ENCODE measurements around the gene BBOX1.
"Not testable (repeated sequence)": the region's sequence is repeated elsewhere in the genome, so short reads cannot be mapped to it uniquely, and the experiment has no call there.

The BBOX1 gene

DNA sequence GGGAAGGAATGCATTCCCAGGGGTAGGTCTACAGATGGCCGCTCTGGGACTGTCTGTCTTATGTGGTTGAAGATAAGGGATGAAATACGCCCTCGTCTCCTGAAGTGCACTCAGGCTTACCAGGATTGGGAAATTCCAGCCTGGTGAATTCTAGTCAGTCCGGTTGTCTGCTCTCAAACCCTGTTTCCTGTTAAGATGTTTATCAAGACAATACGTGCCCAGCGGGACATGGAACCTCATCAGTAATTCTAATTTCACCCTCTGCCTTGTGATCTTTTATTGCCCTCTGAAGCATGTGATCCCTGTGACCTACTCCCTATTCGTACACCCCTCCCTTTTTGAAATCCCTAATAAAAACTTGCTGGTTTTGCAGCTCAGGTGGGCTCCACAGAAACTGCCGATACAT lies 95.3 kb downstream of the BBOX1 start:
- DNase-seq: not testable (repeated sequence)

DNA sequence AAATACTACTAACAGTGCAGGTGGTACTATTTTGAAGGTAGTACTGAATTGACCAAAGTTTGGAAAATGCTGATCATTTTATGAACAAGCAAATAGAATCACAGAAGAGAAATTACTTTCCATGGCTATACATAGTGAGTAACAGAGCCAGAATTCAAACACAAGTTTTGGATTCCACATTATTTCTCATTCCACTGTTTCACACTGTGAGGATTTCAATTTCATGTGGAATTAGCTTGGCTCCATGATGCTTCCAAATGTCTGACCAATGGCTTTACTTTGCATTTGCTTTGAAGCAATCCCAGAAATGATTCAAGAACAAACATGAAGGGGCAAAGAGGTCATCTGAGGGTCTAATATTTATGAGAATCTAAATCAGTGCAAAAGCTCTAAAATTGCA lies 98.1 kb downstream of the BBOX1 start:
- no peak for DNase-seq

DNA sequence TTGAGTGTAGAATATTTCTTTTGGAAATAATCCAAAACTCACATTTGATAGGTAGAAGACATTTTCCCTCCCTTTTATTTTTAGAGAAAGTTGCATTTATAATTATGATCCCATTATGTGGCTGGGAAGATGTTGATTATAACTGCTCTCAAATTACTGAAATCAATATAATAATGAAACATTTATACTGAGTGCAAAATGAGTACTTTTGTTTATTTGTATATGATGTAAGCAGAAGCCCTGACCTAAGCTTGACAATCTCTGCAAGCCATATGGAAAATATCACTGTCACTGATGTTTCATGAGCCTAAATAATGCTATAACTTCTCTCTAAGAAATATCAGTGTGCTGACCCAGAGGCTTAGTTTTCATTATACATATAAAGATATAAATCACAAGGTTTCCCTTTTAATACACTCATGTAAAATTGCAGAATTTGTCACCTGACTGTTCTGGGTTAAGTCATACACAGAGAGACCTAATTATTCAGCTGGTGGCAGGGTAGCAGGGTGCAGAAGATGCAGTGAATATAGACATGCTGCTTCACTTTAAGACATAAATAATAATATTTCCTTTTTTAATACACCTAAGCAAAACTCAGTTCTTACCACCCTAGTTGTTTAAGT lies 99.2 kb downstream of the BBOX1 start:
- no peak for DNase-seq

DNA sequence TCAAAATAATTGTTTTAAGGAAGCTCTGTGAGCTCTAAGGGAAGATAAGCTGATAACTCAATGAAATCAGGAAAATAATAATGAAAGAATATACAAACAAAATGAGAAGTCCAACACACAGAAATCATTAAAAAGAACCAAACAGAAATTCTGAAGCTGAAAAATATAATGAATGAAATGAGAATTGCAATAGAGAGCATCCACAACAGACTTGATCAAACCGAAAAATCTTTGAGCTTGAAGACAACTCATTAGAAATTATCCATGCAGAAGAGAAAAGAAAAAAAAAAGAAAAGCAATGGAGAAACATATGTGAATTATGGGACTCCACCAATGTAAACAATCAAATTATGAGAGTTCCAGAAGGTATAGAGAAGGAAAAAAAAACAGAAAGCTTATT lies 101.0 kb downstream of the BBOX1 start:
- no peak for DNase-seq

DNA sequence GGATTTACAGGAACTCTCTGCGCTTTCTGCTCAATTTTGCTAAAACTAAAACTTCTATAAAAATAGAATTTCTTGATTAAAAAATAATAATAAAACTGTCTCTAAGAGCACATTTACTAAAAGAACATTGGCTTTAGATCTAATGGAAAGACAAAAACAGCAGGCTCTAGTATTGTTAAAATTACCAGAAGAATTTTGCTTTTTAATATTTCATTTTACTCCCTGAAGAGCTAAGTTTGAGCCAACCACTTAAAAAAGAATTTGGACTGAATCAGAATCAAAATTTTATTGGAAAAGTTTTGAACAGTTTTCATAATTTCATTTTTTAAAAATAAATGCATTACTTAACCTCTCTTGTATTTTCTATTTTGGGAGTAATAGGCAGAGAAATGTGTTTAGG lies 107.3 kb downstream of the BBOX1 start:
- DNase-seq: no peak

DNA sequence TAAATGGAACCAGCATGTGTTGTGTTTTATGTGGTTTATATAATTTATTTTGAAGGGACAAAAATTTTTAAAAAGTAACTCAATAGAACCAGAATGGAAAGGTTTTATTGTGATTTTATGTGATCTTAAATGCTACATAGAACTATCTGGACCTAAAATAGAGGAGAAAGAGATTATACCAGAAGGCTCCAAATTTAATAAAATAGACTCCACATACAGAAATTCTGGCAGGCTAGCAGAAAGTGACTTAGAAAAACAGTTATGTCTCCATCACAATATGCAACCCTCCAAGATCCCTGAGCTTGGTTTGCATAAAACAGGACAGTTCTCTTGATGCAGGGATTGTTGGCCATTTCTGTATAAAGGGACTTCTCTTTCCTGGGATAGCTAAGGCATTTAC lies 107.9 kb downstream of the BBOX1 start:
- no peak for DNase-seq

DNA sequence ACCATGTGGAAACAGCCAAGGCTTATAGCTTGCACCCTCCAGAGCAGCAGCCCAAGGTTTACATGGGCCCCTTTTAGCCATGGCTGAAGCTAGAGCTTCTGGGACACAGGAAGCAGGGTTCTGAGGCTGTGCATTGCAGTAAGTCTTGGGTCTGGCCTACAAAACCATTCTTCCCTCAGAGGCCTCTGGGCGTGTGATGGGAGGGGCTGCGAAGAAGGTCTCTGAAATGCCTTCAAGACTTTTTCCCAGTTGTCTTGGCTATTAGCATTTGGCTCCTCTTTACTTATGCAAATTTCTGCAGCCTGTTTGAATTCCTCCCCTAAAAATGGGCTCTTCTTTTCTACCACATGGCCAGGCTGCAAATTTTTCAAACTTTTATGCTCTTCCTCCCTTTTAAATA lies 109.5 kb downstream of the BBOX1 start:
- no peak for DNase-seq

DNA sequence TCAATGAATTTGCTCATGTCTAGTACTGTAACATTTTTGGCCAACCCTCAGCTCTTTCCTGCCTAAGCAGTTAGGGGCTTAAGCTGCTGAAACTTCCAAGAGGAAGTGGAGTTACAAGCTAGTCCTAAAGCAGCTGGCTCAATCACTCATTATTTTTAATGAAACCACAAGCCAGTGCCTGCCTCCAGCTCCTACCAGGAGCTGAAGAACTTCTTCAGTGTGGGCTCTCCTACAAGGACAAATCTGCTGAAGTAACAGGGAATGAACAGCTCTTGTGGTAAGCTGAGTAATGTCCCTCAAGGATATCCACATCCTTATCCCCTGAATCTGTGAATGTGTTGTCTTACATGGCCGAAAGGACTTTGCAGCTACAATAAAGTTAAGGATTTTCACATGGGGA lies 112.5 kb downstream of the BBOX1 start:
- DNase-seq: no peak

DNA sequence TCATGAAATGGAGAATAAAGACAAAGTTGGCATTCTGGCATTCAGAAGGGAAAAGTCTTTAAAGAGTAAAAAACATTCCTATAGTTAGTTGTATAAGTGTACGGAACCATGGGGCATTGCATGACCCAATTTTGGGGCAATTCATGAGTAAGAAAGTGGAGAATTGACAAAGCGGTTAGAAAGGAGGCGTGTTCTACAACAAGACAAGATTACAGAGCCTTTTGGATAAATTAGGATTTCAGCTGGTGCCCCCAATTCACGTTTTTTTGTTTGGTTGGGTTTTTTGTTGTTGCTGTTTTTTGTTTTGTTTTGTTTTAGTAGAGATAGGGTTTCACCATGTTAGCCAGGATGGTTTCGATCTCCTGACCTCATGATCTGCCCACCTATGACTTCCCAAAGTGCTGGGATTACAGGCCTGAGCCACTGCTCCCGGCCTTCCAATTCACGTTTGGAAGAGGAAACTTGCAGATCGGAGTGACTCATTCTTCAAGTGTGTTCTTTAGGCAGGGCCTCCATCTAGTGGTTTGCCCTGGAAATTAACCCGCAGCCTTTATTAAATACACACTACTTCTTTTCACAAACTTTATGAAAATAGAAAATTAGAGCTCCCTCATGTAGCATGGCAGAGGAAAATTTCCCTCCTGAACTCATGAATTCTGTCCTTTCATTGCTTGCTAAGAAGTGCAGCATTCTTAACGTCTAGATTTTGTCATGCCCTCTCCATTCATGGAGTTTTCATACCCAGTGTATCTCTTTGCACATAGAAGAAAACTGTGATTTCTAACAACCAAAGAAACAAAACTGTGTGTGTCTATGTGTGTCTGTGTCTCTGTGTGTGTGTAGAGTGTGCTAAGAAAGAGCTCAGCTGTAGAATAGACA lies 118.1 kb downstream of the BBOX1 start:
- DNase-seq: no peak

DNA sequence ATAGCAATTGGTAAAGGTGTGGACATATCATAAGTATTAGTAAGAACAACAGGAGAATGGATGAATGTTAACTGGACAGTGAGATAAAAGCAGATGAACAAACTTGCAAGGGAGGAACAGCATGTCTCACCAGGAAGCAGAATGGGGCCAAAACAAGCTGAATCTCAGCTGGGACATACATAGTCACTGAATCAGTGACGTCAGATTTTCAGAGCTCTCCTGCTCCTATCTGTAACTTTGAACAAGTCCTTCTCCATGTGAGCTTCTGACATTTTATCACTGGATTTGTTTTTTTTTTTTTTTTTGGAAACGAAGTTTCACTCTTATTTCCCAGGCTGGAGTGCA lies 118.7 kb downstream of the BBOX1 start:
- no peak for DNase-seq

DNA sequence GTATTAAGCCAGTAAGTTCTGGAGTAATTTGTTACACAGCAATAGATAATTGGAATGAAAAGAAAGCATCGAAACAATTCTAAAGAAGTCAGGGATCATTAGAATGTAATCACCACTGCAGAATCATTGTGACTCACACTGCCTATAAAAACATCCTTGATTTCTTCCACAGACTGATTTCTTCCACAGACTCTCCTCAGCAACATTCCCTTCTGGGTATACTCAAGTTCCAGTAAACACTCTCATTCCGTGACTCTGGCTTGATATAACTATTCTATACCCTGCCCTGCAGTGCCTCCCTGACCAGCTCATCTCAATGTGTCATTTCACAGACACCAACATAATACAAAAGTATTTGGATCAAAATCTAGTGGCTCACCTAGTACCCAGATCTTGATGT lies 120.5 kb downstream of the BBOX1 start:
- no peak for DNase-seq

DNA sequence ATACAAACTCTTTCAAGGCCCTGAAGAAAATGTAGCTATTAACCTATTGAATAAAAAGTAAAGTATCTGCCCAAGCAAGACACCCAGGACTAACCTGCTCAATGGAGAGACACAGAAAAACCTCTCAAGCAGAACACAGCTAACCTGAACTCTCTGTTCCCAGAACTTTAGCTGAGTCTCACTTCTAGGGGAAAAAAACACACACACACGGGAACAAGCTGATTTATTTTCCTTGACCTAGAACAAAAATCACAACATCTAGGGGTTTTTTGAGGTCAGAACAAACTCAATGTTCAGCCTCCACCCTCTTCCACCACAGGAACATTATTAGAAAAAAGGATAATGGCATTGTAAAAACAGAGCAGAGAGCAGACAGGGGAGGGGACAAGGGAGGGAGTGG lies 121.6 kb downstream of the BBOX1 start:
- DNase-seq: no peak

DNA sequence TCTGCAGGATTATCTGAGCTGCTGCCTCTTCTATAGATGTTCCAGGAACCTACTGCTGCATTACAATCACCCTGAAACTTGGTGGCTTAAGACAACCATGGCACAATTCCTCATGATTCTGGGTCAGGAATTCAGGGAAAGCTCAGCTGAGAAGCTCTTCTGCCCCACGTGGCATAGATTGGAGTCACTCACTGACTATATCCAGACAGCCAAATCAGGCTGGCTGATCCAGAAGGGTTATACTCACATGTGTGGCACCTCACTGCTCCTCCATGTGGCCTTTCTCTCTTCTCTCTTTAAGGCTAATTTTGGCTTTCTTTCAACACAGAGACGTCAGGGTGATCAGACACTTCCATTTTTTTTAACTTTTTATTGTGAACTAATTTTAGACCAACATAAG lies 125.5 kb downstream of the BBOX1 start:
- no peak for DNase-seq

DNA sequence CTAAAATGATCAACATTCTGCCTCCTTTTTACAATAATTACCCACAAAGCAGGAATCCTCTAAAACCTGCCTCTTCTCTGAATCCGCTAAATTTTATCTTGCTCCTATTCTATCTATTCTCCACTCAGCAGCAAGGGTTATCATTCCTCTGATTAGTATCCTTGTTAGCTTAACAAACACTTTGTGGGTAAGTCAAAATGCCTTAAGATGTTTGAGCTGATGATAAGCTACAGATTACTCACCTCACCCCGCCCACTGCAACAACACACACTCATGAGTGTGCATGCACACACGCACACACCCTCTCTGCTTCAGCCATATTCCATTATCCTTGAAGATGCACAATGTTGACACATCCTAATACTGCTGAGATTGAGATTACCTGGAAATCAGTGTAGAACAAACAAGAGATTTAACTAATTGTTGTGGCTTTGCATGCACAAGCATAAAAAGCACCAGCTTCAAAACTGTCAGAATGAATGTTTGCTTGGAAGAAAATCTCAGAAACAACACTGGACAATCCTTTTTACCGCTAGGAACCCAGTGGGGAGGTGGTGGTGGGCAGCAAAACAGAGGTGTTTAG lies 130.9 kb downstream of the BBOX1 start:
- DNase-seq: no peak

DNA sequence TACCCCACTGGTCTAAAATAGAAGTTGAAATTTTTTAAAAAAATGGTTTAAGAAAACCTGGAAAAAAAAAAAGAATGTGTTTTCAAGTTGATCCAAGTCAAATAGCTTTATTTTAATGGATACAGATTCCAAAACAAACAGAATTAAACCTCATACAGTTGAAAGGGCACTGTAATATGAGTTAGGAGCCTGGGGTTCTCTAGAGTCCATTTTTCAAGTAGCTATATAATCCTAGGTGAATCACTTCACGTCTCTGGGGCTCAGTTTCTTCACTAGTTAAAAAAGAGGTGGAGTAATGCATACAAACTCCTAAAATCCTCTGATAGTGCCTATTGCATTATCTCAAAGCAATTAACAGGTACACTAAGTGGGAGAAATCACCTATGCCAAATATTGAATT lies 132.9 kb downstream of the BBOX1 start:
- DNase-seq: no peak

DNA sequence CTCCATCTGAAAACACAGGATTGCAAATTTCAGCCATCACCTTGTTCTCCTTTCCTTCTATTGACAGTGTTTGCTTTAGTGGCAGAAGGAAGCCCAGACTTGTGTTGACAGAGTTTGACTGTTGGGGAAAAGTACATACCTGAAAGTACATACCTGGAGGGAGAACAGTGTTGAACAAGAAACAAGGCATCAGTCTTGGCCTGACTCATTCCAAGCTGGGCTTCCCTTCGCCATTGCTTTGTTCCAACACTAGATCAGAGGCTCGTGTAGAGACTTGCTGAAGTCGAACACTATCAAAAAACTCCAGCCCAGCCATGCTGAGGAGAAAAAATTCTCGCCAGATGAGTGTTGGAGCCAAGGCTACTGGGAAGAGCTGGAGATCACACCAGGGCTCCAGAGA lies 133.4 kb downstream of the BBOX1 start:
- DNase-seq: no peak

DNA sequence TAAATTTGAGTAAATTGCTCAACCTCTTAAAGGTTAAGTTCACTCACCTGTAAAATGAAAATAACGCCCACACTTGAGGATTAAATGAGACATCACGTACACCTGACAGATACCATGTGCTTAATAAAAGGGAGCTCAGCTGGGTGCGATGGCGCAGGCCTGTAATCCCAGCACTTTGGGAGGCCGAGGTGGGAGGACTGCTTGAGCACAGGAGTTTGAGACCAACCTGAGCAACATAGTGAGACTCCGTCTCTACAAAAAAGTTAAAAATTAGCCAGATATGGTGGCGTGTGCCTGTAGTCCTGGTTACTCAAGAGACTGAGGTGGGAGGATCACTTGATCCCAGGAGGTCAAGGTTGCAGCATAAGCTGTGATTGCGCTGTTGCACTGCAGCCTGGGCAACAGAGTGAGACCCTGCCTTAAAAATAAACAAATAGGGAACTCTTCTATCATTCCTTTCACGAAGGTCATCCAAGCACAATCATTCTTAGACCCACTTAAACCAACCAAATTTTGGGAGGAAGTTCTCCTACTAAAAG lies 134.1 kb downstream of the BBOX1 start:
- no peak for DNase-seq

DNA sequence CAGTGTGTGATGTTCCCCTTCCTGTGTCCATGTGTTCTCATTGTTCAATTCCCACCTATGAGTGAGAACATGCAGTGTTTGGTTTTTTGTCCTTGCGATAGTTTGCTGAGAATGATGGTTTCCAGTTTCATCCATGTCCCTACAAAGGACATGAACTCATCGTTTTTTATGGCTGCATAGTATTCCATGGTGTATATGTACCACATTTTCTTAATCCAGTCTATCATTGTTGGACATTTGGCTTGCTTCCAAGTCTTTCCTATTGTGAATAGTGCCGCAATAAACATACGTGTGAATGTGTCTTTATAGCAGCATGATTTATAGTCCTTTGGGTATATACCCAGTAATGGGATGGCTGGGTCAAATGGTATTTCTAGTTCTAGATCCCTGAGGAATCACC lies 134.9 kb downstream of the BBOX1 start:
- DNase-seq: not testable (repeated sequence)
